NCI-H1048 (cell line): ENCODE data around the gene DMAC2L.
"Not testable (repeated sequence)": the region's sequence is repeated elsewhere in the genome, so short reads cannot be mapped to it uniquely, and the experiment has no call there.

Experiments
- DNase-seq: peaks from one replicate; lab custom pipeline; 2025; lab: John Stamatoyannopoulos, UW

DMAC2L gene

GRCh38 chr14:50356283-50356682, 44.2 kb downstream of the DMAC2L start:
- DNase-seq: not testable (repeated sequence)

GRCh38 chr14:50357124-50357523, 45.0 kb downstream of the DMAC2L start:
- no peak for DNase-seq

DNA sequence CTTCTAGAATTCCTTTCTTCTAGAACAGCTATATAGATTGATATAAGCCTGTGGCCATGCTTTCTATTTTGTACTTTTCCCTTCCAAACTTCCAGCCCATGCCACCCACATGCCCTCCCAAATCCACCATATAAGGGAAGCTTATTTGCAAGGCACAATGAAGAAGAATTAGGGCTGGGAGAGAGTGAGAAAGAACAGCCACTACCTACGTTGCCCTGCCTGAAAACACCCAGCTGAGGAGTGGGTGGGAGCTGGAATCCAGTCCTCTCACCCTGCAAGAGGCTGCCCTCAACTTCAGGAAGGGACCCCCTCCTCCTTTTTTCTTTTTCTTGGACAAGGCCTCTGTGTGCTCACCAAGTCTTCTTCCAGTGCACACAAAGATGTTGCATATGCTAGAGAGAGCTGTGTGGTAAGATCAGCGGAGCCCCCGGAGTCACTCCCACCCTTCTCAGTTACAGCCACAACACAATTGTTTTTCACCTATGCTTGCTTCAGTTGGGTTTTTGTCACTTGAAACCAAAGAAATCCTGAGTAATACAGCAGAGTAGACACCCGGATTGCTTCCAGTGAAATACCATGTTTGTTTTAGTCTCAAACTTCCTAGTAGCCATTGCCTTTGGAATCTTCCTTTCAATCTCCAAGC, 45.8 kb downstream of the DMAC2L start:
- DNase-seq: no peak

GRCh38 chr14:50359631-50360030, 47.5 kb downstream of the DMAC2L start:
- no peak for DNase-seq

- DNase-seq: no peak
These were observed 48.0 kb downstream of the DMAC2L start for GRCh38 chr14:50360093-50360492.

DNA sequence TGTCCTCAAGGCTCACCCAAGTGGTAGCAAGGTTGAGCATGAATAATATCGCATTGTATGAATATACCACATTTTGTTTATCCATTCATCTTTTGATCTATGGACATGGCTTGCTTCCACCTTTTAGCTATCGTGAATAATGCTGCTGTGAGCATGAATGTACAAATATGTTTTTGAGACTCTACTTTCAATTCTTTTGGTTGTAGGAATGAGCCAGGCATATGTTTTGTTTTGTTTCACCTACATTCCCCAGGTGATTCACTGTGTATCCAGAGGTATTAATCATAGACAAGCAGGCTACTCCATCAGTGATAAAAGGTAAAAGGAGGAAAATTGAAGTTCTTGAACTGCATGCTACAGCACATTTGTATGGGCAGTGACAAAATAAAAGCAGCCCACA, 48.7 kb downstream of the DMAC2L start:
- DNase-seq: no peak

DNA sequence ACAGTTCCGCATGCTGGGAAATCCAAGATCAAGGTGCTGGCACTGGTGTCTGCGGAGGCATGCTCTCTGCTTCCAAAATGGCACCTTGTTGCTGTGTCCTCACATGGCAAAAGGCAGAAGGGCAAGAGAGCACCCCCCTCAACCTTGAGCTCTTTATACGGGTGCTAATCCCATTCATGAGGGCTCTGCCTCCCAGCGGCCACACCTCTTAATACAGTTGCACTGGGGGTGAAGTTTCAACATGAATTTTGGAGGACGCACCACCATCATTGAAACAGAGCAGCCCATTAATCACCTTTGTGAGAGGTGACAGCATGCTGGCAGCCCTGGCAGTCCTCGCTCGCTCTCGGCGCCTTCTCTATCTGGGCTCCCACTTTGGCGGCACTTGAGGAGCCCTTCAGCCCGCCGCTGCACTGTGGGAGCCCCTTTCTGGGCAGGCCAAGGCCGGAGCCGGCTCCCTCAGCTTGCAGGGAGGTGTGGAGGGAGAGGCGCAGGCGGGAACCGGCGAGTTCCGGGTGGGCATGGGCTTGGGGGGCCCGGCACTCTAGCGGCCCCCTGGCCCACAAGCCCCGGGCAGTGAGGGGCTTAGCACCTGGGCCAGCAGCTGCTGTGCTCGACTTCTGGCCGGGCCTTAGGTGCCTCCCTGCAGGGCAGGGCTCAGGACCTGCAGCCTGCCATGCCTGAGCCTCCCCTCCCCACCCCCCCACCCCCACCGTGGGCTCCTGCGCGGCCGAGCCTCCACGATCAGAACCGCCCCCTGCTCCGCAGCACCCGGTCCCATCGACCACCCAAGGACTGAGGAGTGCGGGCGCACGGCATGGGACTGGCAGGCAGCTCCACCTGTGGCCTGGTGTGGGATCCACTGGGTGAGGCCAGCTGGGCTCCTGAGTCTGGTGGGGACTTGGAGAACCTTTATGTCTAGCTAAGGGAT, 49.6 kb downstream of the DMAC2L start:
- not testable (repeated sequence) for DNase-seq

GRCh38 chr14:50362764-50363713, 50.9 kb downstream of the DMAC2L start:
- no peak for DNase-seq

DNA sequence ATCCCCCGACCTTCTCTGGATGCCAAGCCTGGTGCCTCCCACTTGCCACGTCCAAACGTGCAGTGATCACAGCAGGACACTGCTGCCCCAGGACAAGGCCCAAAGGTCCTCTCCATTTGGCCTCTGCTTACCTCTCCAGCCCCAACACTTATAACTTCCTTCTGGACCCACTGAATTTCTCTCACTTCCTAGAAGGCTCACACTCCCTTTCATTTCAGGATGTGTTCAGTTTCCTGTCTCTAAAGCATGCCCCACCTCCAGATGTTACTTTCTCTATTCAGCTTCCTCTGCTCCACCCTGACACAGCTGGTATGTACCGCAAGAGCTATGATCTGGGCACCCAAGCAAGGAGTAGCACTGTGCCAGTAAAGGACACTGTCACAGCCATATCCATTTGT, 51.6 kb downstream of the DMAC2L start:
- no peak for DNase-seq

GRCh38 chr14:50364792-50365191, 52.7 kb downstream of the DMAC2L start:
- DNase-seq: no peak

DNA sequence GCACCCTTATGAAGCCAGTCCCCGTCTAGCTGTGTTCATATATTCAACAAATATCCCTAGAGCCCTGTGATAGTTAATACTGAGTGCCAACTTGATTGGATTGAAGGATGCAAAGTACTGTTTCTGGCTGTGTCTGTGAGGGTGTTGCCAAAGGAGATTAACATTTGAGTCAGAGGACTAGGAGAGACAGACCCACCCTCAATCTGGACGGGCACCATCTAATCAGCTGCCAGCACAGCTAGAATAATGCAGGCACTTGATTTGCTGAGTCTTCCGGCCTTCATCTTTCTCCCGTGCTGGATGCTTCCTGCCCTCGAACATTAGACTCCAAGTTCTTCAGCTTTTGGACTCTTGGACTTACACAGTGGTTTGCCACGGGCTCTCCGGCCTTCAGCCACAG, 53.4 kb downstream of the DMAC2L start:
- DNase-seq: not testable (repeated sequence)

GRCh38 chr14:50366115-50366514, 54.0 kb downstream of the DMAC2L start:
- DNase-seq: no peak

DNA sequence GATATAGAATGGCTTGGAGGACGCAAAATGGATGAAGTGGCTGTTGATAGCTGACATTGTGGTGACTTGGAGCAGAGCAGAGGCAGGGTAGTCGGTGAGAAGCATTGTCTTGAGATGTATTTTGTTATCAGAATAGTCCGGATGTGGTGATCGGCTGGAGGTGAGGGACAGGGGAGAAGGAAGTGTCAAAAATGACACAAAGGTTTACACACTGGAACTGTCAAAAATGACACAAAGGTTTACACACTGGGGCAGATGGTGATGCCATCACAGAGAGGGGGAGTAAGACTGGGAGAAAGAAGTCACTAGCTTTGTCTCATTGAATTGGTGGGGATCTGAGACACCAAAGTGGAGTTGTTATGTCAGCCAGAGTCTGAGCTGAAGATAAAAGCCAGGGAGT, 54.5 kb downstream of the DMAC2L start:
- DNase-seq: no peak

DNA sequence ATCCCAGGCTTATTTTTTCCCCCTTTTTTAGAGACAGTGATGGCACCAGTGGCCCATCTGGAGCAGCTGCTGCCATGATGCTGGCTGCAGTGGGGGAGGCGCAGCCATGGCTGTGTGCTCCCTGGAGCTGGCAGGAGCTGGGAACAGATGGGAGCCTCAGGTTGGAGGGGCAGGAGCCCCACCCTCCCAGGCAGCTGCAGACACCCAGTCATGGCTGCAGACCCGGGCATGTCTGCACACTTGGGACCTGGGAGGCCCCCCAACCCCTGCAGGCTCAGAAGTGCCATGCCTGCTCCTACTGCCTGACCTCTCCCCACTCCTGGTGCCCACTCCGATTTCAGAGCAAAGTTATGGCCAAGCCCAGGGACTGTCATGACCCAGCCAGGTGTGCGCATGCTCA, 59.4 kb downstream of the DMAC2L start:
- no peak for DNase-seq

GRCh38 chr14:50373959-50374358, 61.8 kb downstream of the DMAC2L start:
- DNase-seq: no peak

GRCh38 chr14:50375760-50376159, 63.6 kb downstream of the DMAC2L start:
- no peak for DNase-seq
